Vagina (tissue), 2 donors: ENCODE data around the gene LRRC72.

ENCODE experiments used
- POLR2A ChIP-seq, 2 donors: fragments of 450-650 bp; IDR thresholded peaks; one replicate each; pipeline ENCODE4 v1.6.1; 2017; ENCODE audit warnings: antibody characterized with exemption in 2 of 2, mild to moderate bottlenecking in 2 of 2, moderate library complexity in 2 of 2
- TF ChIP-seq, protein P1 (sequence below), 3 experiments: fragments of 450-650 bp in 2 of 3; fragments of 200-600 bp in 1 of 3; sonication (generic) in 1 of 3; IDR thresholded peaks; one replicate each; pipeline ENCODE4 v1.5.1; 2017 to 2019; ENCODE audit warnings: antibody characterized with exemption in 3 of 3, mild to moderate bottlenecking in 2 of 3, moderate library complexity in 2 of 3

DNA sequence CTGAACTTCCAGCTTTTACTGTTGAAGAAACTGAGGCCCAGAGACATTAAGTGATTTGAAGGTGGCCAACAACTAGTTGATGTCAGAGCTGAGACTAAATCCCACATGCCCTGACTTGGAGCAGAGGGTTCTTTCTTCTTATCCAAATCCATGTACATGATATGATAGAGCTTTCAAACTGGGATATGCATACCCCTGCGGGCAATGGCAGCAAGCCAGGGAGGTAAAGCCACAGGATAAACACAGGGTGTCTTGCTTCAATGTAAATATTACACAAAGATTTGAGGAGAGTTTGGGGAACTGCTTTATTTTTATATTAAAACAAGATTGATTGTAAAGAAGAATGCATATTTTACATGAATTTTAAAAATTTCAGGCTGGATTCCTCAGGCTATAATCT is 2.3 kb upstream of the LRRC72 start:
- TF ChIP-seq POLR2A (IDR thresholded peaks at IDR 0.05): no peak
- TF ChIP-seq, protein P1, sequence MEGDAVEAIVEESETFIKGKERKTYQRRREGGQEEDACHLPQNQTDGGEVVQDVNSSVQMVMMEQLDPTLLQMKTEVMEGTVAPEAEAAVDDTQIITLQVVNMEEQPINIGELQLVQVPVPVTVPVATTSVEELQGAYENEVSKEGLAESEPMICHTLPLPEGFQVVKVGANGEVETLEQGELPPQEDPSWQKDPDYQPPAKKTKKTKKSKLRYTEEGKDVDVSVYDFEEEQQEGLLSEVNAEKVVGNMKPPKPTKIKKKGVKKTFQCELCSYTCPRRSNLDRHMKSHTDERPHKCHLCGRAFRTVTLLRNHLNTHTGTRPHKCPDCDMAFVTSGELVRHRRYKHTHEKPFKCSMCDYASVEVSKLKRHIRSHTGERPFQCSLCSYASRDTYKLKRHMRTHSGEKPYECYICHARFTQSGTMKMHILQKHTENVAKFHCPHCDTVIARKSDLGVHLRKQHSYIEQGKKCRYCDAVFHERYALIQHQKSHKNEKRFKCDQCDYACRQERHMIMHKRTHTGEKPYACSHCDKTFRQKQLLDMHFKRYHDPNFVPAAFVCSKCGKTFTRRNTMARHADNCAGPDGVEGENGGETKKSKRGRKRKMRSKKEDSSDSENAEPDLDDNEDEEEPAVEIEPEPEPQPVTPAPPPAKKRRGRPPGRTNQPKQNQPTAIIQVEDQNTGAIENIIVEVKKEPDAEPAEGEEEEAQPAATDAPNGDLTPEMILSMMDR (IDR thresholded peaks at IDR 0.05): no peak
